Memory B cell (primary cell): ENCODE results near the gene MAPKAPK3.
A peak's percentile ranks its signal among the peaks of the same experiment; 100 is the strongest.

Experiments used
- ATAC-seq: fragments of 150-1000 bp; cut with Tn5 transposase; 2 replicates; pipeline ENCODE4 v1.10.0; 2021; ENCODE audit warnings: low read depth, mild to moderate bottlenecking, moderate library complexity
- DNase-seq, 2 donors: peaks; one replicate each; pipeline ENCODE4 v3.0.0; 2022; ENCODE audit warnings: low spot score in 2 of 2
- H3K27ac Mint-ChIP-seq: one replicate; pipeline ENCODE4 v1.8.0; 2022; ENCODE audit warnings: mild to moderate bottlenecking, moderate library complexity, mixed read lengths
- H3K27me3 Mint-ChIP-seq: one replicate; pipeline ENCODE4 v1.8.0; 2022; ENCODE audit warnings: mixed read lengths
- H3K36me3 Mint-ChIP-seq: one replicate; pipeline ENCODE4 v1.8.0; 2022; ENCODE audit warnings: mild to moderate bottlenecking, mixed read lengths
- H3K4me1 Mint-ChIP-seq: one replicate; pipeline ENCODE4 v1.8.0; 2022; ENCODE audit warnings: mixed read lengths
- H3K4me3 Mint-ChIP-seq: one replicate; pipeline ENCODE4 v1.8.0; 2022; ENCODE audit warnings: mild to moderate bottlenecking, moderate library complexity, mixed read lengths
- H3K9me3 Mint-ChIP-seq: one replicate; pipeline ENCODE4 v1.8.0; 2022; ENCODE audit warnings: mixed read lengths

Gene MAPKAPK3

GRCh38 chr3:50617096-50617791, at the start of gene MAPKAPK3:
Gene MAPKAPK3, plus strand, starts transcription at chr3:50617151. Its CDS starts 415 bp downstream, at chr3:50617566.
- Mint-ChIP-seq H3K27ac (peak within 1 kb of the TSS; percentile 87), H3K9me3 (no peaks in the 10 kb centered on the region), H3K4me1 (peaks cover 34% of the 10 kb centered on the region), H3K4me3 (peak within 1 kb of the TSS; percentile 95), H3K36me3 (no peaks in the 10 kb centered on the region), H3K27me3 (no peaks in the 10 kb centered on the region)
- DNase-seq (no peak), ATAC-seq (peak; percentile 28)

- Mint-ChIP-seq H3K27ac (peak within 1 kb of the TSS; percentile 93), H3K4me3 (peak within 1 kb of the TSS; percentile 93), H3K4me1 (peaks cover 24% of the 10 kb centered on the region), H3K9me3 (no peaks in the 10 kb centered on the region), H3K27me3 (no peaks in the 10 kb centered on the region), H3K36me3 (no peaks in the 10 kb centered on the region)
- ATAC-seq (peak; percentile 79), DNase-seq (peak; percentile 85 to 91)
Measured at GRCh38 chr3:50567386-50568167, 49.4 kb upstream of the MAPKAPK3 start, which contains the start of gene C3orf18. Gene C3orf18, minus strand, starts transcription at chr3:50567747. Its CDS starts 2,048 bp downstream, at chr3:50565699.

DNA sequence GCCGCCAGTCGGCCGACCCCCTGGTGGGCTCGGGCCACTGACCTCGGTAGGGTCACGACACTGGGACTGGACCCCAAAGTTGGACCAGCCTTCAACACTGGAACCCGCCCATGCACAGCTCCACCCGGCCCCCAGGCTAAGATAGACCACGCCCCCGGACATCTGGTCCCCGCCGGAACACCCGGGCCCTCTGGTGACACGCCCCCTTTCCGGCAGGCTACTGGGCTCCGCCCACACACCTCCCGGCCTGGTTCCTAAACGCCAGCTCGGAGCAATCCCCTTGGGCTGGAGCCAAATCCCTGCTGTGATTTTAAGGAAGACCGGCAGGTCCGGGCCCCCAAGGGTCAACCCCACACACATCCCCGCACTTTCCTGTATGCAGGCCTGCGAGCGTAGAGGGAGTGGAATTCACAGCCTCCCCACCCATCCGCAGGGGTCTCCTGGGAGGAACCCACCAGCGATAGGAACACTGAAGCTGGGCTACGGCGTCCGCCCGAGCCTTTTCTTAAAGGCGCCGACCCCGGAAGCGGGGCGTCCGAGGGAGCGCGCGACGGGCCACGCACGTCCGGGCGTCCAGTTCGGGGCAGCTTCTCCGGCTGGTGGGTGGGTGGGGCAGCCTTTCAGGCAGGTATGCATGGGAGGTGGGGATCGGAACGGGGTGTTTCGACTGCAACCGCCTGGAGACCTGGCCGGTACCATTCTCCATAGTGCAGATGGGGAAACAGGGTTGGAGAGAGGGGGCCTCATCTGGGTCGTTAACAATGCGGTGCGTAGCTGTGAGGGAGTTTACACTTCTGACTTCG, 47.8 kb upstream of the MAPKAPK3 start, which contains the start of gene HEMK1:
Gene HEMK1 (plus strand): TSS at position 576 of the 803 bp plus-strand sequence. CDS start 1,583 bp downstream, outside the sequence.
- H3K4me3 Mint-ChIP-seq, result peak within 1 kb of the TSS; percentile 93
- peaks cover 24% of the 10 kb centered on the region for H3K4me1 Mint-ChIP-seq
- peak within 1 kb of the TSS; percentile 83 for H3K27ac Mint-ChIP-seq
- peaks cover 3% of the 10 kb centered on the region for H3K36me3 Mint-ChIP-seq
- no peaks in the 10 kb centered on the region for H3K9me3 Mint-ChIP-seq
- DNase-seq (peak; percentile 89), ATAC-seq (peak; percentile 73)
- no peaks in the 10 kb centered on the region for H3K27me3 Mint-ChIP-seq

- H3K9me3 Mint-ChIP-seq, result no peaks in the 10 kb centered on the region
- peaks cover 3% of the 10 kb centered on the region for H3K36me3 Mint-ChIP-seq
- ATAC-seq (no peak), DNase-seq (no peak)
- H3K27ac Mint-ChIP-seq, result peak overlapping the region; percentile 83
- no peaks in the 10 kb centered on the region for H3K27me3 Mint-ChIP-seq
- H3K4me1 Mint-ChIP-seq, result peaks cover 26% of the 10 kb centered on the region
- H3K4me3 Mint-ChIP-seq, result peak overlapping the region; percentile 93
Measured at GRCh38 chr3:50570508-50571279, 46.3 kb upstream of the MAPKAPK3 start.

DNA sequence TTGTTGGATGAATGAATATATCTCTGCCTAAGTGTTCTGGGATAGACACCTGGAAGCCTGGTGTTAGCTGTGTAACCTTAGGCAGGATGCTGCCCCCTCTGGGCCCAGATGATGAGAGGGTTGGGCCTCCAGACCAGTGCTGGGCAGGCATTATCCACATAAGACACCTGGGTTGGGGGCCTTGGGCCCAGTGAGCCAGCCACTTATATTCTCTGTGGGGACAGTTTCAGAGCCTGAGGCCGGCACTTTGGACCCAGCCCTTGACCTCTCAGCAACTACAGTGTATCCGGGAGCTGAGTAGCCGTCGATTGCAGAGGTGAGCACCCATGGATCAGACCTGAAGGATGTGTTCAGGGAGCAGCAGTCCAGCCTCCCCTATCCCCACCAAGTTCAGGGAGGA, 45.5 kb upstream of the MAPKAPK3 start:
- H3K27me3 Mint-ChIP-seq, result no peaks in the 10 kb centered on the region
- H3K4me1 Mint-ChIP-seq, result peaks cover 22% of the 10 kb centered on the region
- no peak for ATAC-seq
- peaks cover 3% of the 10 kb centered on the region for H3K36me3 Mint-ChIP-seq
- H3K27ac Mint-ChIP-seq, result no peak overlapping the region
- H3K4me3 Mint-ChIP-seq, result no peak overlapping the region
- no peak for DNase-seq
- no peaks in the 10 kb centered on the region for H3K9me3 Mint-ChIP-seq

DNA sequence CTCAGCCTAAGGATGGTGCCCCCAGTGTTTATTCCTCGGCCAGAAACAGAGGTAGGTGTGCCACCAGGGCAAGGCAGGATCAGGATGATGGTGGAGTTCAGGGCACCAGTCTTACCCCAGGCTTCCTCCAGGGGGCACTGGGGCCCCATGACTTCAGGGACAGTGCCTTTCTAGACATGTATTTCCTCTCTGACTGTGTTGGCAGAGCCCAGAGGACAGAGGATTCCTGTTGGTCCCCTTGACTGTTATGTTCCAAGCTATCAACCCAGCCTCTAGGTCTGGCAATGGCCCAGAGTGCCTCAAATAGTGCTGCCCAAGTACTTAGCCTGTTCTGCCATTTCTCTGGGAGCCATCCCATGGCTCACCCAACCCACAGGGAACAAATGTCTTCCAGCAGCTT, 44.8 kb upstream of the MAPKAPK3 start:
- Mint-ChIP-seq H3K36me3 (peaks cover 3% of the 10 kb centered on the region), H3K27ac (no peak overlapping the region), H3K27me3 (no peaks in the 10 kb centered on the region), H3K4me1 (peaks cover 18% of the 10 kb centered on the region), H3K9me3 (no peaks in the 10 kb centered on the region), H3K4me3 (no peak overlapping the region)
- ATAC-seq, result peak; percentile 11
- peak; percentile 69 to 77 for DNase-seq

GRCh38 chr3:50572801-50573371, 44.1 kb upstream of the MAPKAPK3 start:
- Mint-ChIP-seq H3K4me1 (peaks cover 16% of the 10 kb centered on the region), H3K27ac (no peak overlapping the region), H3K36me3 (peaks cover 5% of the 10 kb centered on the region), H3K4me3 (no peak overlapping the region), H3K9me3 (no peaks in the 10 kb centered on the region), H3K27me3 (no peaks in the 10 kb centered on the region)
- DNase-seq (no peak), ATAC-seq (no peak)

DNA sequence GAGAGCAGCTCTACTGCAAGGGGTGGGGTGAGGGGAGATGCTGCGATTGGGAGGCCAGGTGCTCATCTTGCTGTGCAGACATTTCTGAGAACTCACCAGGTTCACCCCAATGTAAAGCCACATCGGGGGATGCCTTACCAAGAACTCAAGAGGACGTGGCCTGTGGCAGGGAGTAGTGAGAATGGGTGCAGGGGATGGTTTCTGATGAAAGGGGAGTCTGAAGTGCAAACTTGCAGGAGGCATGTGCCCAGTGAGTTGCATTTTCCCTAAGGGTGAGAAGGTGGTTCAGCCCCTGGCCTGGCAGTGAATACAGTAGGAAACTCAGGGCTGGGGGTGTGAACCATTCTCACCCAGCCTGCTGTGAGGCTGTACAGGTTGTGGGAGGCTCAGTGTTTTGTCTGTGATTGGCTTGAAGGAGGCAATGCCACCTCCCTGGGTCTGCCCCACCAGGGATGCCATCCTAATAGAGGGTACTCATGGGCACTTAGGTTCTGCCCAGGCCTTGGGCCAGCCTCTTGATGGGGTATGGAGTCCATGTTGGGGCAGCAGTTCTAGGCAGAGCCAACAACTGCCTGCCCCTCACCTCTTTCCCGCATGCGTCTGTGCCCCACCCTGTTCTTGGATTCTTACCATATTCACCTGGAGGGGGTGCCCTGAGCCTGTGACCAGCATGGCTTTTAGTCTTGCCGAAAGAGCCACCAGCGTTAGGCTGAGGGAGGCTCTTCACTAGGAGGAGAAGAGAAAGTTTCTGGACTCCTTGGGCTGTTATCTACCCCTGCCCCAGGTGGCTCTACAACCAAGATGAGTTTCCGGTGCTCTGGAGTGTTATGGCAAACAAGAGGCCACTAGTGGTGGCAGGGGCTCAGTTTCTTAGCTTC, 43.1 kb upstream of the MAPKAPK3 start:
- no peak overlapping the region for H3K27ac Mint-ChIP-seq
- DNase-seq (no peak), ATAC-seq (no peak)
- H3K9me3 Mint-ChIP-seq, result no peaks in the 10 kb centered on the region
- H3K27me3 Mint-ChIP-seq, result no peaks in the 10 kb centered on the region
- peaks cover 16% of the 10 kb centered on the region for H3K4me1 Mint-ChIP-seq
- no peak overlapping the region for H3K4me3 Mint-ChIP-seq
- peaks cover 6% of the 10 kb centered on the region for H3K36me3 Mint-ChIP-seq

DNA sequence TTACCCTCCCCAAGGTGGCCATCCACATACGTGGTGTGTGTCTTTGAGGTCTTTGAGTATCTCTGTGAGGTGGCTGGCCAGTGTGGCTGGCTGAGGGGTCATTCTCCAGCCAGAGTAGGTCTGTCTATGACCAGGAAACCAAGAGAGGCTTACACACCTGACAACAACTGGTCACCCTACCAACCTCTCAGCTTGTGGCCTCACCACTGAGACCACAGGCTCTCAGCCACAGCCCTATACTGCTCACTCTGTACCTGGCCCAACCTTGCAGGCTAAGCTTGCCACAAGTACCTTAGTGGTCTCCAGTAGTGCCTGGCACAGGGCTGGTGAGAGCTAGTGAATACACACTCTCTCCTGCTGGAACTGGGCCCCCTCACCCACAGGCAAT, 42.5 kb upstream of the MAPKAPK3 start:
- H3K27ac Mint-ChIP-seq, result no peak overlapping the region
- no peak for DNase-seq

DNA sequence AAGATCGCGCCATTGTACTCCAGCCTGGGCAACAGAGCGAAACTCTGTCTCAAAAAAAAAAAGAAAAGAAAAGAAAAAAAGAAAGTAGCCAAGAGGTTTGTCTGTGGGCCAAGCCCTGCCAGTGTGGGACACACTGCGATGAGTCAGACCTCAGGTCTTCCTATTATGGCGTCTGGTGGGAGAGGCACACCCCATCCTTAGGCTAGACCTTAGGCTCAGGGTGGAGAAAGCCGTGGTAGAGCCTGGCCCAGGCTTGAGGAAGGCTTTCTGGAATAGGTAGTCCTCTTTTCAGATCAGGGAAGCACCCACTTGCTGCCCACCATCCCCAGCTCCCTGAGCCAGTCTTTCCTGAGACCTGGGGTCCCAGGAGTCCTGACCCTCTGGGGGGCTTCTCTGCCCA, 41.6 kb upstream of the MAPKAPK3 start:
- peaks cover 10% of the 10 kb centered on the region for H3K4me1 Mint-ChIP-seq
- no peaks in the 10 kb centered on the region for H3K27me3 Mint-ChIP-seq
- ATAC-seq (no peak), DNase-seq (no peak)
- H3K9me3 Mint-ChIP-seq, result no peaks in the 10 kb centered on the region
- H3K27ac Mint-ChIP-seq, result no peak overlapping the region
- peaks cover 9% of the 10 kb centered on the region for H3K36me3 Mint-ChIP-seq
- no peak overlapping the region for H3K4me3 Mint-ChIP-seq

More for the DNA sequence above, 42.5 kb upstream of the MAPKAPK3 start:
- Mint-ChIP-seq H3K36me3 (peaks cover 9% of the 10 kb centered on the region), H3K4me3 (no peak overlapping the region), H3K27me3 (no peaks in the 10 kb centered on the region), H3K4me1 (peaks cover 14% of the 10 kb centered on the region), H3K9me3 (no peaks in the 10 kb centered on the region)
- no peak for ATAC-seq

DNA sequence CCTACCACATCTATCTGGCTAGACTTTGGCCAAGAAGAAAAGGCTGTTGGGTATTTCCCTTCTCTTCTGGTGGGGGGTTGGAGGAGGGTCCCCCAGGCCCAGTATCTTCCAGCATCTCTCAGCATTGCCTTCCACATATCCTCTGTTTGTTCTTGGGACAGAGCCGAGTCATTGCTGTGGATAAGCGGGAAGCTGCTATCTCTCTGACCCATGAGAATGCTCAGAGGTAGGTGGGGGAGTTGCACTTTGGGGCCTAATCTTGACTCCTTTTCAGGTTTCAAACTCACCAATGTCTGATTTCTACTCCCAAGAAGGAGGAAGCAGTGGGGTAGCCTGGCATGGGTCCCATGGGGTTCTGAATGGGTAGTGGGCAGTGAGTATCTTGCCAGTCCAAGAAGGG, 39.6 kb upstream of the MAPKAPK3 start:
- peaks cover 2% of the 10 kb centered on the region for H3K4me1 Mint-ChIP-seq
- no peak overlapping the region for H3K27ac Mint-ChIP-seq
- H3K36me3 Mint-ChIP-seq, result peaks cover 11% of the 10 kb centered on the region
- no peak overlapping the region for H3K4me3 Mint-ChIP-seq
- ATAC-seq (no peak), DNase-seq (no peak)
- no peaks in the 10 kb centered on the region for H3K9me3 Mint-ChIP-seq
- H3K27me3 Mint-ChIP-seq, result no peaks in the 10 kb centered on the region

DNA sequence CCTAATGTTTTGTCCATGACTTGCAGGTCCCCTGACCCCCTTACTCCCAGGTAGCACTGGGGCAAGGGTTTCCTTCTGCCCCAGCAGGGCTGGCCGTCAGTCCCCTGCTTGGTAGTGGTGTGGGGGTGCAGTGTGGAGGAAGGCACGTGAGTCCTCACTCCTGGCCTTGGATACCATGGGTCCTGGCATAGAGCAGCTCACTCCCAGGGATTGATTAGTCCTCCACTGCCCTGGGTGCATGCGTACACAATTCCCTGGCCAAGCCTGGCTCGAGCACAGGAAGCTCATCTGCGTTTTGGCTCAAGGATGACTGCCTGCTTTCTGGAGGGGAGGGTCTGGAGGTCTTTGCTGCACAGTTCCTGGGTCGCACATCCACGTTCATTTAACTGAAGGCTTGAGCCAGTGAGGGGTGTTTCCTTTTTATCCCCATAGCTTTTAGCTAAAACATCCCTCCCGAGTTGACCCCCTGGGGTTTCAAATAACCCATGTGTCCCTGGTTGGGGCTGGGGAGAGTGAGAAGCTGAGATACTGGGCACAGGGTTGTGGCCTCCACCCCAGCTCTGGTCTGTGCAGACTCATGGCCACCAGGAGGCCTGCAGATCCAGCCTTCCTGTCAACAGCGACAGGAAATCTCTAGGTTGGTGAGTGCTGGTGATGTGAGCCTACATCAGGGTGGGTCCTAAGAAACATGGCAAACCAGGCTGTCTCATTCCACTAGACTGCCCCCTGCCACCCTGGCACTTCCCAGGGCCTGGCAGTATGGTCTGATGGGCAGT, 36.1 kb upstream of the MAPKAPK3 start:
- no peak for ATAC-seq
- Mint-ChIP-seq H3K36me3 (peaks cover 12% of the 10 kb centered on the region), H3K9me3 (no peaks in the 10 kb centered on the region), H3K27me3 (no peaks in the 10 kb centered on the region), H3K4me1 (no peaks in the 10 kb centered on the region), H3K4me3 (no peak overlapping the region), H3K27ac (no peak overlapping the region)
- no peak for DNase-seq
